NCI-H128 (cell line): Measurements from ENCODE around the gene DRC3.
"Not testable (repeated sequence)": the region's sequence is repeated elsewhere in the genome, so short reads cannot be mapped to it uniquely, and the experiment has no call there.

Experiments used
- DNase-seq: peaks from one replicate; lab custom pipeline; 2025; ENCODE audit not compliant: unreplicated experiment; lab: John Stamatoyannopoulos, UW

The DRC3 gene

DNA sequence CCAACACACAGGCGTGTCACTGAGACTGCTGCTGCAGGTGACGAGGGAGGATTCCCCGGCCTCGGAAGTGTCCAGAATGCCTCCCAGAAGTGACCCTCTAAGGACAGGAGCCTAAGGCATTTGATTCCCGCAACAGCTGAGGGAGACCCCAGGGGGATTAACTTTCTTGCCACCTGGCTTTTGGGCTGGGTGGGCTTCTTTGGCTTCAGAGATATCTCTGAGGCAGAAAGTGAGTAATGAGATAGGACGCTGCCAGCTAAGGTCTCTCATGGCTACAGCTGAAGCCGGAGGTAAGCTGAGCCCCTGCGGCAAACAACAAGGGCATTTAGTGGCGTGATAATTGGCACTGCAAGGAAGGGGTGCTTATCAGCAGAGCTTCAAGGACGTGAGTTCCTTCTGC lies 17.0 kb downstream of the DRC3 start:
- DNase-seq: no peak

DNA sequence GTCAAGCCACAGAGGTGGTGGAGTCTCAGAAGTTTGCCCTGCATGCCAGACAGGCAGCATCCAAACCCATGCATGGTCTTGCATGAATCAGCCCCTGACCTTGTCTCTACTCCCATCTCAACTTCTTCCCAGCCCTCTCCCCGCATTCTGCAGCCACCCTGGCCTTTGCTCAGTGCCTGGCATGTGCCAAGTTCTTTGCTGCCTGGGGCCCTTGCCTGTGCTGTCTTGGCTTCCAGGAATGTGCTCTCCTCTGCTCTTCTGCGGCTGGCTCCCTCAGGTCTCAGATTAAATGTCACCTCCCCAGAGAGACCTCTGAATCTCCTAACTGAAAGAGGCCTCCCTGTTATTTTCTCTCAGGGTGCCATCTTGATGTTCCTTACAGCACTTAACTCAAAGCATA lies 17.6 kb downstream of the DRC3 start:
- no peak for DNase-seq

- DNase-seq: no peak
Observed at GRCh38 chr17:17993366-17993765, 20.7 kb downstream of the DRC3 start.

DNA sequence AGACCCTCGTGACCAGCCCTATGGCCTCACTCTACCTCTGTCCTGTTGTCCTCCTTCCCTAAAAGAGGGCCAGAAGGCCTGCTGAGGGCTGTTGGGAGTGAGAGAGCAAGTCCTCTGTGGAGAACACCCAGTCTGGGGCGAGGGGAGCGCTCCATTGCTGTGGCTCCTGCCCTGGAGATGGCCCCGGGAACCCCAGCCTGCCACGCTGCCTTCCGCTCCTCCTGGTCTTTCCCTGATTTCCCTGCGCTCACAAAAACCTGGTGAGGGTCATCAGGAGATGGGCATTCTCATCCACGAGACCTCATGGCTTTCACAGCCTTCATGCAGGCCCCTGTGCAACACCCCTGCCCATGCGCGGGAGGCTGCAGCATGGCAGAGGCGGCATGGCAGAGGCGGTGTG lies 21.2 kb downstream of the DRC3 start:
- DNase-seq: no peak

DNA sequence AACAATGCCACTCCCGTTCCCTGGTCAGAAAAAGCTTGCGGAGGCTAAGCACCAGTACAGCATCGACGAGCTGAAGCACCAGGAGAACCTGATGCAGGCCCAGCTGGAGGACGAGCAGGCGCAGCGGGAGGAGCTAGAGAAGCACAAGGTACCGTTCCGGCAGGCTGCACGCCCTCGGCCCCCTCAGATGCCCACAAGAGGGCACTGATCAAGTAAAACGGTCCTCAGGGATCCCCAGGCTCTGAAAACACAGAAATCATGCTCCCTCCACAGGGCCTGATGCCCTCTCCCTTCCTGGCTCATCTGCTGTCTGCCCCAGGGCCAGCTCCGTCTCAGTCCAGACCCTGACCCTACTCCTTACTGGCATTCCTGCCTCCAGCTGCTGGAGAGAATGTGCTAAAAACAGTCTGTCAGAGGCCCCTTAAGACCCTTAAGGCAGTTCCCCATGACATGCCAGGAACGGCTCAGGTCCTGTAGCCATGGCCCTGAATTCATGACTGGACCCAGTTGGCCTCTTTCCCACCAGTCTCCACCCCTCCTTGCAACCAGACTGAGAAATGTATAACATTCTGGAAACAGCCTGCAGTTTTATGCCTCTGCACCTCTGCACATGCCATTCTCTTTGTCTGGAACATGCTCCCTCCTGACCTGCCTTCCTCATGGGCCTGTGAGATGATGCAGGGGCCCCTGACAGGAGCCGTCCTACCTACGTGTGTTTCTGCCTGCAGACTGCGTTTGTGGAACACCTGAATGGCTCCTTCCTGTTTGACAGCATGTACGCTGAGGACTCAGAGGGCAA lies 21.8 kb downstream of the DRC3 start:
- DNase-seq: no peak

- not testable (repeated sequence) for DNase-seq
Observed at GRCh38 chr17:17995887-17996286, 23.2 kb downstream of the DRC3 start.

DNA sequence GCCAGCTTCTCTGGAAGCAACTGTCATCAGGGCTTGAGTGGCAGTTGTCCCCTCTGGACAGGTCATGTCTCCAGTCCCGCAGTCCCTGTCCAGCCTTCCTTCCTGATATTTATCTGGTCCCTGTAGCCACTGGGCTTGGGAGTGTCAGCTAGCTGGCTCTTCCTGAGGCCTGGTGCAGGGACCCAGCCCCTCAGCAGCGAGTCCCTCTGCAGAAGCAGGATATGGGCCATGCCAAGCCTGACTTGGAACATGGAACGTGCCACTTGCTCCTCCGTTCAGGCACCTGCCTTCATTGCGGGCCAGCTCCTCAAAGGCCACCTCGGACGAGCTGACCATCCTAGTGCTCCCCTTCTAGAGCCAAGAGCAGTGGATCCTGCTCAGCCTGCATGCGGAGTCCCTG lies 26.3 kb downstream of the DRC3 start:
- DNase-seq: no peak

DNA sequence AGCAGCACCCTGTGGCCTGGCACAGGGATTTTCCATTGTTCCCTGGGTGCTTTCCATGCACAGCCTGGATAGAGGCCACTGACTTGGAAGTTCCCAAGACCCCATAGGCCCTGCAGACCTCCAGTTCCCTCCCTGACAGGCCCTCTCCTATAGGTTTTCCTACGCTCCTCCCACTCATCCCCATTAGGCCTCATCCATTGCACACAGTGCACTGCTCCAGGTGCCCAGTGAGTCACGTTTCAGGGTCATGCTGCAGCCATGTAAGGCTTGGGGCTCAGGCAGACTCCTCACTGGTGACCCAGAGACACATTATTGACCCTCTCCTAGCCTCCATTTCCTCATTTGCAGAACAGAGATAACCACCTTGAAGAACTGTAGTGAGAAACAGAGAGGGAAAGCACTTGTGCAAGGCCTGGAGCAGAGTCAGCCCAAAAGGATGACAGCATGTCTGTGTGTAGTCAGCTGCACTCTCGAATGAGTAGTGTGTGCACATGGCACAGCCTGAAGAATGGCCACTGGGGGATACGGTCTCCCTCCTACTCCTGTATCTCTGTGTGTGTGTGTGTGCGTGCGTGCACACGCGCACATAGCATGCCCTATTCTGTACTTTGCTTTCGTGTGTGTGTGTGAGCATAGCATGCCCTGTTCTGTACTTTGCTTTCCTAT lies 26.8 kb downstream of the DRC3 start:
- DNase-seq: no peak

DNA sequence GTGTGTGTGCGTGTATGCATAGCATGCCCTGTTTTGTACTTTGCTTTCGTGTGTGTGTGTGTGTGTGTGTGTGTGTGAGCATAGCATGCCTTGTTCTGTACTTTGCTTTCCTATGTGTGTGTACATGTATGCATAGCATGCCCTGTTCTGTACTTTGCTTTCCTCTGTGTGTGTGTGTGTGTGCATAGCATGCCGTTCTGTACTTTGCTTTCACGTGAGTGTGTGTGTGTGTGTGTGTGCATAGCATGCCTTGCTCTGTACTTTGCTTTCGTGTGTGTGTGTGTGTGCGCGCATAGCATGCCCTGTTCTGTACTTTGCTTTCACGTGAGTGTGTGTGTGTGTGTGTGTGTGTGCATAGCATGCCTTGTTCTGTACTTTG lies 27.4 kb downstream of the DRC3 start:
- no peak for DNase-seq

- no peak for DNase-seq
Observed at GRCh38 chr17:18002171-18002570, 29.5 kb downstream of the DRC3 start.

- peak; percentile 16 for DNase-seq
Observed at GRCh38 chr17:18004345-18004744, 31.7 kb downstream of the DRC3 start.

DNA sequence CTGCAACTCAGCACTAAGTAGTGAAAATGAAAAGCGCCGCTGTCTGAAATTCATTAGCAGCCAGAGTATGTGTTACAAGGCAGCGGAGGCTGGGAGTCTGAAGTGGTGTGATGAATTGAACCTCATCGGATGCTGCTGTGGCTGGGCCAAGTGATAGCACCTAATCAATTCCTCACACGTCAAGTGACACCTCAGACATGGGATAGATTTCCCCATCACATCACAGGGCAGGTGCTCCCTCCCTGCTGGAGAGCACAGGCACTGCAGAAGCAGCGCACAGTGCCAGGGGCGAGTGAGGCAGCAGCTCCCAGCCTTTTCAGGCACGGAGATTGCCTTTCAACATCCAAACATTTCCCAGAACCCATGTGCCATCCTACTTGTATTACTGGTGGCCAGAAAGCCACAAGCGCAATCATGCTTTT lies 32.2 kb downstream of the DRC3 start:
- peak; percentile 21 for DNase-seq

- DNase-seq: no peak
Observed at GRCh38 chr17:18005496-18005895, 32.8 kb downstream of the DRC3 start.

- DNase-seq: no peak
Observed at GRCh38 chr17:18006495-18007239, 34.0 kb downstream of the DRC3 start.

- no peak for DNase-seq
Observed at GRCh38 chr17:18008496-18009268, 36.0 kb downstream of the DRC3 start.

DNA sequence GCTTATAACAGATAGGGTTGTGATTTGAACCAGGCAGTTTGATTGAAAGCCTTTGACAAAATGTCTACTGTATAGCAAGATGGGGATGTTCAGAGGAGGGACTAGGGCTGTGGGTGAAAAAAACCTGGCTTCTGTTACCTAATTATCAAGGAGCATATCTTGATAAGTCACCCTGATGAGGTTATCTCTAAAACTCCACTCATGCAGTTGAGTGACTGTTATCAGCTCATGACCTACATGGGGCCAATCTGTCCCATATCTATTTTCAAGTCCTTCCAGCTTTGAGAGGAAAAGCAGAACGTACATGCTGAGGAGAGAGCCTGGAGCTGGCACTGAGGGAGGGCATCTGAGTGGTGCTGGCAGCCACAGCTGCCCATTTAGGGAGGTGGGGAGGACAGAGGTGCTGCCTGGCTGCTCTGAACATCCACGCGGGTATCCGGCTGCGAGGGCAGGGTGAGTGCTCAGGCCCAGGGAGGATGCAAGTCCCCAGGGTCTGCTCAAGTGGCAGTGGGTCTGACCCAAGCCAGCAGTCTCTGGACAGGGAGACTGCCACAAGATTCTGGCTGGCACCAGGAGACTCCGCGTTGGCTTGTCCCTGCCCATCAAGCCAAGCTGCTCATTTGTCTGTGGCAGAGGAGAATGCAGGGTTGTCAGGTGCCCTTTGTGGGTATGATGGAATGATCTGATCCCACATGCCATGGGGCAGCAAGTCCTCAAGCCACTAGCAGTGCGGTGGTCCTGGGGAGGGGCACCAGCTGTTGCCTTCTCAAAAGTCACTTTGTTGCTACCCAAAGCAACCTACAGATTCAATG lies 37.2 kb downstream of the DRC3 start:
- DNase-seq: no peak

DNA sequence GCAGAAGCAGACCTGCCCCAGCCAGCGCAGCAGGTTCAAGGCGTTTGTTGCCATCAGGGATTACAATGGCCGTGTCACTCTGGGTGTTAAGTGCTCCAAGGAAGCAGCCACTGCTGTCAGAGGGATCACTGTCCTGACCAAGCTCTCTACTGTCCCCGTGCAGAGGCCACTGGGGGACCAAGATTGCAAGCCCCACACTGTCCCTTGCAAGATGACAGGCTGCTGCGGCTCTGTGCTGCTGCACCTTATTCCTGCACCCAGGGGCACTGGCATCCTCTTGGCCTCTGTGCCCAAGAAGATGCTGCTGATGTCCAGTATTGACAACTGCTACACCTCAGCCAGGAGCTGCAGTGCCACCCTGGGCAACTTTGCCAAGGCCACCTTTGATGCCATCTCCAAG lies 38.6 kb downstream of the DRC3 start:
- no peak for DNase-seq

DNA sequence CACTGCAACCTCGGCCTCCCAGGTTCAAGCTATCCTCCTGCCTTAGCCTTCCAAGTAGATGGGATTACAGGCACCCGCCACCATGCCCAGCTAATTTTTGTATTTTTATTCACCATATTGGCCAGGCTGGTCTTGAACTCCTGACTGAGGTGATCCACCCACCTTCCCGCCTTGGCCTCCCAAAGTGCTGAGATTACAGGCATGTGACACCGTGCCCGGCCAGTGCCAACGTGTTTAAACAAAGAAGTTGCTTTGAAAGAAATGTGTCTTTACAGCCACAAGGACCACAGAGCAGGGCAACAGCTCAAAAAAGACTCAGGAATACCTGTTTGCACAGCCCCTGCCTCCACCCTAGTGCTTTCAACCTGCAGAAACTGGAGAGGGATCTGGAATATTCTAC lies 41.3 kb downstream of the DRC3 start:
- DNase-seq: no peak

GRCh38 chr17:18015593-18015992 lies 42.9 kb downstream of the DRC3 start:
- no peak for DNase-seq

- DNase-seq: no peak
Observed at GRCh38 chr17:18016426-18016825, 43.8 kb downstream of the DRC3 start.
